Measurements from ENCODE around the gene RAD51B.

Gene RAD51B

GRCh38 chr14:68627050-68627867, 807.7 kb downstream of the RAD51B start:
- CTCF ChIA-PET = interaction anchor here (1.6 kb wide), 1 partner anchor 17 kb away, joined by 5 read pairs; no protein-coding TSS in a partner anchor
- no peak overlapping the region for H3K27ac ChIP-seq (ENCODE audit: extremely low read depth, low read depth, low read length)
- no peak overlapping the region for H3K4me3 ChIP-seq (ENCODE audit: low read depth, low read length)
- H3K4me1 ChIP-seq (ENCODE audit: control insufficient read depth, insufficient read depth, low read length) = no peaks in the 10 kb centered on the region
- H3K9me3 ChIP-seq (ENCODE audit: control insufficient read depth, insufficient read depth, low read depth, low read length) = no peaks in the 10 kb centered on the region
- no peaks in the 10 kb centered on the region for H3K36me3 ChIP-seq (ENCODE audit: control insufficient read depth in 2 of 2, insufficient read depth in 1 of 2, low read length in 2 of 2)
- no peak for TF ChIP-seq TRIM28 (IDR thresholded peaks at IDR 0.05; ENCODE audit: borderline replicate concordance, low read length)
- no peak for TF ChIP-seq ZNF16 (tag by site-specific recombination; IDR thresholded peaks at IDR 0.05; ENCODE audit: low read depth)
- no peak for TF ChIP-seq ZNF341 (tag by site-specific recombination; IDR thresholded peaks at IDR 0.05; ENCODE audit: low read depth)
- no peak for TF ChIP-seq ZNF654 (tag by site-specific recombination; IDR thresholded peaks at IDR 0.05; ENCODE audit: low read depth)
- TF ChIP-seq ZNF302 (tag by site-specific recombination; IDR thresholded peaks at IDR 0.05; ENCODE audit: low read depth) = no peak
- TF ChIP-seq PRDM10 (tag by site-specific recombination; IDR thresholded peaks at IDR 0.05) = no peak
- POLR2A ChIA-PET = no interaction called here

- TF ChIP-seq ZNF785 (tag by site-specific recombination; IDR thresholded peaks at IDR 0.05) = no peak
- no peak for TF ChIP-seq IKZF3 (tag by site-specific recombination; IDR thresholded peaks at IDR 0.05)
- no peak for TF ChIP-seq KLF17 (tag by site-specific recombination; IDR thresholded peaks at IDR 0.05)
- TF ChIP-seq REST (tag by site-specific recombination; IDR thresholded peaks at IDR 0.05) = no peak
- TF ChIP-seq ZNF132 (tag by site-specific recombination; IDR thresholded peaks at IDR 0.05; ENCODE audit: borderline replicate concordance) = no peak
- no peak for TF ChIP-seq ZNF335 (tag by site-specific recombination; conservative IDR thresholded peaks at IDR 0.05)
- H3K4me3 ChIP-seq (ENCODE audit: low read depth, low read length) = no peak overlapping the region
- H3K36me3 ChIP-seq (ENCODE audit: control insufficient read depth in 2 of 2, insufficient read depth in 1 of 2, low read length in 2 of 2) = no peaks in the 10 kb centered on the region
- ChIA-PET POLR2A (no interaction called here), CTCF (interaction anchor here (1.6 kb wide), 1 partner anchor 18 kb away, joined by 5 read pairs; no protein-coding TSS in a partner anchor)
- no peaks in the 10 kb centered on the region for H3K4me1 ChIP-seq (ENCODE audit: control insufficient read depth, insufficient read depth, low read length)
- H3K9me3 ChIP-seq (ENCODE audit: control insufficient read depth, insufficient read depth, low read depth, low read length) = no peaks in the 10 kb centered on the region
- no peak overlapping the region for H3K27ac ChIP-seq (ENCODE audit: extremely low read depth, low read depth, low read length)
Observed at GRCh38 chr14:68627868-68628604, 808.5 kb downstream of the RAD51B start.

Measured in HEK293 (cell line).